GM12878 (cell line): ENCODE measurements around the gene ENG. TPM values are rescaled to one million over a fixed set of nuclear protein-coding genes. Genes with fewer than 3 reads are reported as not detected.

ENCODE experiments used
- ATF7 ChIP-seq: fragments of 450-650 bp; IDR thresholded peaks from 2 replicates; pipeline ENCODE4 v1.6.1; 2016; ENCODE audit warnings: low read depth, mild to moderate bottlenecking
- BHLHE40 ChIP-seq, 2 experiments: fragments of 450-650 bp in 1 of 2; IDR thresholded peaks; 2 replicates each; pipeline ENCODE4 v1.6.1; 2011 to 2017; ENCODE audit warnings: low read depth in 2 of 2, borderline replicate concordance in 1 of 2, improper control_type of control experiment in 1 of 2, low read length in 1 of 2, mild to moderate bottlenecking in 1 of 2
- BRCA1 ChIP-seq: IDR thresholded peaks from 2 replicates; pipeline ENCODE4 v1.6.1; 2011; ENCODE audit warnings: low read depth, low read length, improper control_type of control experiment
- CREB1 ChIP-seq: IDR thresholded peaks from 2 replicates; pipeline ENCODE4 v1.6.1; 2012; ENCODE audit warnings: low read depth, mild to moderate bottlenecking, inconsistent platforms
- CTCF ChIP-seq, 3 experiments: IDR thresholded peaks in 2 of 3; conservative IDR thresholded peaks in 1 of 3; 2 replicates each; pipeline ENCODE4 v1.5.1; 2011; ENCODE audit warnings: low read depth in 3 of 3, low read length in 3 of 3, mild to moderate bottlenecking in 3 of 3, control low read depth in 2 of 3, moderate library complexity in 2 of 3, inconsistent platforms in 1 of 3, mixed read lengths in 1 of 3; ENCODE audit not compliant: control insufficient read depth in 2 of 3, insufficient read depth in 1 of 3; ENCODE audit errors: extremely low read depth in 1 of 3
- CUX1 ChIP-seq: IDR thresholded peaks from 2 replicates; pipeline ENCODE4 v1.6.1; 2012; ENCODE audit warnings: improper control_type of control experiment, low read depth, low read length; ENCODE audit not compliant: insufficient replicate concordance
- EED ChIP-seq: sonication (generic); IDR thresholded peaks from 2 replicates; pipeline ENCODE4 v1.6.1; 2016; ENCODE audit warnings: antibody characterized with exemption, low read depth
- GATAD2B ChIP-seq: fragments of 450-650 bp; conservative IDR thresholded peaks from 2 replicates; pipeline ENCODE4 v1.6.1; 2017; ENCODE audit warnings: low read depth, mild to moderate bottlenecking, moderate library complexity
- IRF4 ChIP-seq: IDR thresholded peaks from 2 replicates; pipeline ENCODE4 v1.6.1; 2011; ENCODE audit warnings: low read depth, low read length
- LARP7 ChIP-seq: fragments of 450-650 bp; IDR thresholded peaks from 2 replicates; pipeline ENCODE4 v1.6.1; 2017; ENCODE audit warnings: mild to moderate bottlenecking
- MEF2B ChIP-seq: fragments of 450-650 bp; IDR thresholded peaks from 2 replicates; pipeline ENCODE4 v1.6.1; 2018; ENCODE audit warnings: mild to moderate bottlenecking, moderate library complexity; ENCODE audit not compliant: partially characterized antibody, poor library complexity, severe bottlenecking
- MXI1 ChIP-seq: fragments of 150-350 bp; IDR thresholded peaks from 2 replicates; pipeline ENCODE4 v1.6.1; 2011; ENCODE audit warnings: low read depth, mild to moderate bottlenecking, inconsistent platforms, low read length, improper control_type of control experiment
- NFYA ChIP-seq: IDR thresholded peaks from 2 replicates; pipeline ENCODE4 v1.6.1; 2011; ENCODE audit warnings: low read depth, mild to moderate bottlenecking, low read length, improper control_type of control experiment, borderline replicate concordance
- SIX5 ChIP-seq: IDR thresholded peaks from 2 replicates; pipeline ENCODE4 v1.6.1; 2011; ENCODE audit warnings: mild to moderate bottlenecking, low read depth, low read length, moderate library complexity; ENCODE audit not compliant: severe bottlenecking
- SMAD1 ChIP-seq: fragments of 450-650 bp; IDR thresholded peaks from 2 replicates; pipeline ENCODE4 v1.6.1; 2018; ENCODE audit warnings: mild to moderate bottlenecking, low read depth; ENCODE audit not compliant: partially characterized antibody
- SP1 ChIP-seq: IDR thresholded peaks from one replicate; pipeline ENCODE4 v1.6.1; 2011; ENCODE audit warnings: low read depth, low read length
- SRF ChIP-seq, 2 experiments: IDR thresholded peaks; 2 replicates each; pipeline ENCODE4 v1.6.1; 2011; ENCODE audit warnings: low read depth in 2 of 2, low read length in 2 of 2, mild to moderate bottlenecking in 1 of 2, moderate library complexity in 1 of 2
- YY1 ChIP-seq: IDR thresholded peaks from 2 replicates; pipeline ENCODE4 v1.6.1; 2011; ENCODE audit warnings: low read depth, mild to moderate bottlenecking, low read length
- ZBTB33 ChIP-seq: fragments of 450-650 bp; IDR thresholded peaks from 2 replicates; pipeline ENCODE4 v1.6.1; 2017; ENCODE audit warnings: mild to moderate bottlenecking
- ZNF24 ChIP-seq: fragments of 450-650 bp; IDR thresholded peaks from 2 replicates; pipeline ENCODE4 v1.6.1; 2017; ENCODE audit warnings: antibody characterized with exemption, mild to moderate bottlenecking
- polyA plus RNA-seq, 11 experiments: library from polyadenylated mRNA; depleted of rRNA in 4 of 11; unstranded in 6 of 11; stranded (reverse) in 5 of 11; fragments of >200 nt; fragmentation: Nextera tagmentation in 4 of 11; fragmentation: Illumina TruSeq in 1 of 11; extraction: Ambion mirVana in 4 of 11; extraction: Trizol in 1 of 11; gene quantifications; 1 replicate in 1 of 11; 2 replicates in 10 of 11; pipeline versions ENCODE4 v1.2.1 to v1.2.3, GENCODE V29; 2011 to 2016; ENCODE audit warnings: inconsistent platforms in 2 of 11, missing spikeins in 2 of 11, low read depth in 1 of 11
- total RNA-seq, 4 experiments: library from RNA; depleted of rRNA in 3 of 4; stranded (reverse); fragments of >200 nt in 3 of 4; fragmentation: Illumina TruSeq in 1 of 4; extraction: Trizol in 1 of 4; gene quantifications; 2 replicates each; pipeline versions ENCODE4 v1.2.1 to v1.2.3, GENCODE V29; 2013 to 2021

Gene ENG
- total and polyA plus RNA-seq, 10 of the 15 experiments (the other 5 are each of a cell fraction or from before 2014, with no cell fraction given), result 0.14 to 10.1 (median 2.0) TPM

- peak; percentile 46; the same call in 1 of the 2 replicates for TF ChIP-seq MXI1
- TF ChIP-seq SMAD1, result no peak
- no peak for TF ChIP-seq IRF4
- TF ChIP-seq SP1, result no peak
- peak; percentile 19 to 58; a peak in 1 of 4 replicates for TF ChIP-seq BHLHE40 (IDR thresholded peaks at IDR 0.05; ENCODE audit: borderline replicate concordance in 1 of 2, low read depth in 2 of 2, low read length in 1 of 2)
- TF ChIP-seq CREB1, result no peak
- peak; percentile 82 for TF ChIP-seq SIX5
- peak; percentile 44; the same call in 1 of the 2 replicates for TF ChIP-seq EED
- 0 out of 2 replicates have a peak, but pooled peaks have one; percentile 33 for TF ChIP-seq BRCA1
- peak; percentile 57 for TF ChIP-seq YY1
- TF ChIP-seq ZBTB33, result no peak
- TF ChIP-seq ZNF24, result 0 out of 2 replicates have a peak, but pooled peaks have one; percentile 32
- peak in 2 of 3 experiments; percentile 4 to 12; a peak in 2 of 6 replicates for TF ChIP-seq CTCF (IDR thresholded peaks at IDR 0.05 in 2 of 3, conservative IDR thresholded peaks at IDR 0.05 in 1 of 3; ENCODE audit: control insufficient read depth in 2 of 3, extremely low read depth in 1 of 3, insufficient read depth in 1 of 3, low read depth in 3 of 3, low read length in 3 of 3)
- no peak for TF ChIP-seq MEF2B
- TF ChIP-seq LARP7, result peak; percentile 29
- peak; percentile 18; the same call in 1 of the 2 replicates for TF ChIP-seq ATF7
- TF ChIP-seq SRF (IDR thresholded peaks at IDR 0.05; ENCODE audit: low read depth in 2 of 2, low read length in 2 of 2), result 0 out of 4 replicates have a peak, but pooled peaks of 1 of the 2 experiments have one; percentile 33
- TF ChIP-seq NFYA, result no peak
- TF ChIP-seq GATAD2B, result peak; percentile 86; the same call in 1 of the 2 replicates
- no peak for TF ChIP-seq CUX1
These were observed 68.3 kb downstream of the ENG start, which contains the start of gene CDK9 (continued) for GRCh38 chr9:127785933-127786772.
